MM.1S (cell line): ENCODE results near the gene TMEM45A.

Source experiments
- DNase-seq: peaks from one replicate; pipeline ENCODE4 v3.0.0-alpha.2; 2015
- H2AFZ ChIP-seq: fragments of 300-600 bp; sonication (generic); 2 replicates; pipeline ENCODE4 v1.6.0; 2016; ENCODE audit warnings: antibody characterized with exemption, low read length
- H3F3A ChIP-seq: fragments of 300-600 bp; sonication (generic); 2 replicates; pipeline ENCODE4 v1.6.1; 2016; ENCODE audit warnings: mild to moderate bottlenecking, antibody characterized with exemption, low read length, moderate library complexity, mixed read lengths; ENCODE audit not compliant: insufficient read depth
- H3K27ac ChIP-seq: fragments of 300-600 bp; sonication (generic); 2 replicates; pipeline ENCODE4 v1.5.1; 2016; ENCODE audit warnings: mild to moderate bottlenecking, low read length
- H3K27me3 ChIP-seq: fragments of 300-600 bp; sonication (generic); replicated peaks from 2 replicates; pipeline ENCODE4 v1.6.0; 2016; ENCODE audit warnings: low read length; ENCODE audit not compliant: insufficient read depth
- H3K36me3 ChIP-seq: fragments of 300-600 bp; sonication (generic); replicated peaks from 2 replicates; pipeline ENCODE4 v1.6.1; 2016; ENCODE audit warnings: mild to moderate bottlenecking, low read length, mixed read lengths; ENCODE audit not compliant: insufficient read depth
- H3K4me1 ChIP-seq: fragments of 300-600 bp; sonication (generic); 2 replicates; pipeline ENCODE4 v1.6.1; 2016; ENCODE audit warnings: low read length, mixed read lengths
- H3K4me2 ChIP-seq: fragments of 300-600 bp; sonication (generic); 2 replicates; pipeline ENCODE4 v1.6.0; 2016; ENCODE audit warnings: low read depth, low read length
- H3K4me3 ChIP-seq: fragments of 300-600 bp; sonication (generic); 2 replicates; pipeline ENCODE4 v1.5.1; 2016; ENCODE audit warnings: low read length, mixed read lengths
- H3K79me2 ChIP-seq: fragments of 300-600 bp; sonication (generic); 2 replicates; pipeline ENCODE4 v1.6.1; 2016; ENCODE audit warnings: mixed run types, low read length, mixed read lengths
- H3K9ac ChIP-seq: fragments of 300-600 bp; sonication (generic); 2 replicates; pipeline ENCODE4 v1.6.1; 2016; ENCODE audit warnings: low read length, mixed read lengths
- H3K9me2 ChIP-seq: fragments of 300-600 bp; sonication (generic); replicated peaks from 2 replicates; pipeline ENCODE4 v1.6.1; 2016; ENCODE audit warnings: mild to moderate bottlenecking, low read length, mixed read lengths; ENCODE audit not compliant: insufficient read depth
- H3K9me3 ChIP-seq: fragments of 300-600 bp; sonication (generic); replicated peaks from 2 replicates; pipeline ENCODE4 v1.6.1; 2016; ENCODE audit warnings: mild to moderate bottlenecking, low read length, mixed read lengths; ENCODE audit not compliant: insufficient read depth
- H4K20me1 ChIP-seq: fragments of 300-600 bp; sonication (generic); 2 replicates; pipeline ENCODE4 v1.6.1; 2016; ENCODE audit warnings: mild to moderate bottlenecking, low read length, moderate library complexity, mixed read lengths; ENCODE audit not compliant: insufficient read depth
- CTCF ChIP-seq: fragments of 300-600 bp; sonication (generic); IDR thresholded peaks from 2 replicates; pipeline ENCODE4 v1.5.1; 2016; ENCODE audit warnings: antibody characterized with exemption, low read length, mixed read lengths
- EZH2 ChIP-seq: fragments of 300-600 bp; sonication (generic); optimal IDR thresholded peaks from 2 replicates; pipeline ENCODE3; 2017; ENCODE audit warnings: low read depth, mild to moderate bottlenecking, antibody characterized with exemption, low read length, mixed read lengths
- EZH2phosphoT487 ChIP-seq: fragments of 300-600 bp; sonication (generic); IDR thresholded peaks from 2 replicates; pipeline ENCODE4 v1.6.1; 2018; ENCODE audit warnings: antibody characterized with exemption, low read length

TMEM45A gene

GRCh38 chr3:100606894-100607512 is 114.6 kb downstream of the TMEM45A start:
- no peak overlapping the region for H3K9ac ChIP-seq
- TF ChIP-seq EZH2phosphoT487 (no peak), CTCF (peak; percentile 43), EZH2 (no peak)
- no peaks in the 10 kb centered on the region for H3K79me2 ChIP-seq
- no peaks in the 10 kb centered on the region for H3K36me3 ChIP-seq
- peaks cover 27% of the 10 kb centered on the region for H3K4me1 ChIP-seq
- H3K9me3 ChIP-seq: no peaks in the 10 kb centered on the region
- H3K4me2 ChIP-seq: peak overlapping the region; percentile 3; the same call in 1 of the 2 replicates
- H2AFZ ChIP-seq: no peak overlapping the region
- H3K27me3 ChIP-seq: no peaks in the 10 kb centered on the region
- H3K9me2 ChIP-seq: no peaks in the 10 kb centered on the region
- no peak overlapping the region for H3K4me3 ChIP-seq
- no peaks in the 10 kb centered on the region for H4K20me1 ChIP-seq
- peaks cover 24% of the 10 kb centered on the region for H3F3A ChIP-seq
- DNase-seq: peak; percentile 53
- peak overlapping the region; percentile 21; the same call in 1 of the 2 replicates for H3K27ac ChIP-seq

- Histone ChIP-seq H3K9ac (no peak within 1 kb of the TSS), H3K79me2 (no peaks in the 10 kb centered on the region), H3K4me3 (no peak within 1 kb of the TSS), H3K36me3 (no peaks in the 10 kb centered on the region), H3K4me2 (no peak within 1 kb of the TSS), H3K4me1 (peaks cover 14% of the 10 kb centered on the region), H3F3A (peaks cover 7% of the 10 kb centered on the region; the same call in 1 of the 2 replicates), H3K9me2 (no peaks in the 10 kb centered on the region), H4K20me1 (no peaks in the 10 kb centered on the region), H2AFZ (no peak within 1 kb of the TSS), H3K27ac (no peak within 1 kb of the TSS), H3K9me3 (no peaks in the 10 kb centered on the region), H3K27me3 (no peaks in the 10 kb centered on the region)
- TF ChIP-seq EZH2phosphoT487: no peak
- no peak for TF ChIP-seq CTCF
- no peak for TF ChIP-seq EZH2
- no peak for DNase-seq
Observed at GRCh38 chr3:100609305-100609704, 116.9 kb downstream of the TMEM45A start, which contains the start of gene ADGRG7. TSS of gene ADGRG7 (plus strand) at chr3:100609601. CDS start at chr3:100609857, 256 bp downstream.

- no peaks in the 10 kb centered on the region for H3K9me3 ChIP-seq
- H3F3A ChIP-seq: peaks cover 7% of the 10 kb centered on the region; the same call in 1 of the 2 replicates
- no peaks in the 10 kb centered on the region for H3K36me3 ChIP-seq
- TF ChIP-seq EZH2: no peak
- no peak for TF ChIP-seq CTCF
- TF ChIP-seq EZH2phosphoT487: no peak
- no peak overlapping the region for H3K27ac ChIP-seq
- H3K4me2 ChIP-seq: no peak overlapping the region
- no peaks in the 10 kb centered on the region for H3K27me3 ChIP-seq
- peaks cover 14% of the 10 kb centered on the region for H3K4me1 ChIP-seq
- no peaks in the 10 kb centered on the region for H4K20me1 ChIP-seq
- no peak overlapping the region for H3K4me3 ChIP-seq
- H3K79me2 ChIP-seq: no peaks in the 10 kb centered on the region
- H2AFZ ChIP-seq: no peak overlapping the region
- no peak for DNase-seq
- no peaks in the 10 kb centered on the region for H3K9me2 ChIP-seq
- H3K9ac ChIP-seq: no peak overlapping the region
Observed at GRCh38 chr3:100609963-100610362, 117.5 kb downstream of the TMEM45A start.
